Thoracic aorta (tissue), 2 donors: Measurements from ENCODE around the gene MNT. TPM values are rescaled to one million over a fixed set of nuclear protein-coding genes. Genes with fewer than 3 reads are reported as not detected.

Experiments used
- ATAC-seq: fragments of 150-250 bp; one replicate; pipeline ENCODE4 v1.8.0; 2017; ENCODE audit warnings: low read depth; ENCODE audit not compliant: insufficient number of reproducible peaks, low FRiP score
- DNase-seq: peaks from one replicate; pipeline ENCODE4 v3.0.0-alpha.2; 2020; ENCODE audit warnings: low spot score
- H3K27ac ChIP-seq, 2 donors: fragments of 200-600 bp; sonication (generic); 1 replicate in 1 of 2; 2 replicates in 1 of 2; pipeline ENCODE4 v1.5.1; 2016; ENCODE audit warnings: mild to moderate bottlenecking in 2 of 2, moderate library complexity in 2 of 2
- H3K27me3 ChIP-seq: fragments of 200-600 bp; sonication (generic); replicated peaks from 2 replicates; pipeline ENCODE4 v1.6.0; 2016; ENCODE audit warnings: mild to moderate bottlenecking; ENCODE audit not compliant: insufficient read depth
- H3K36me3 ChIP-seq: fragments of 200-600 bp; sonication (generic); one replicate; pipeline ENCODE4 v1.5.1; 2016
- H3K4me1 ChIP-seq, 2 donors: fragments of 200-600 bp; sonication (generic); 1 replicate in 1 of 2; 2 replicates in 1 of 2; pipeline versions ENCODE4 v1.5.1 to v1.6.0; 2016; ENCODE audit warnings: low read depth in 2 of 2, mild to moderate bottlenecking in 1 of 2; ENCODE audit not compliant: control insufficient read depth in 1 of 2
- H3K4me3 ChIP-seq: fragments of 200-600 bp; sonication (generic); 2 replicates; pipeline ENCODE4 v1.5.1; 2016; ENCODE audit warnings: mild to moderate bottlenecking
- H3K9me3 ChIP-seq: fragments of 200-600 bp; sonication (generic); 2 replicates; pipeline ENCODE4 v1.5.1; 2016
- CTCF ChIP-seq: fragments of 200-600 bp; sonication (generic); IDR thresholded peaks from one replicate; pipeline ENCODE4 v1.5.1; 2019; ENCODE audit warnings: antibody characterized with exemption
- total RNA-seq, 2 donors: library from RNA; depleted of rRNA; stranded (reverse); fragments of >200 nt; gene quantifications; one replicate each; pipeline versions ENCODE4 v1.1.0 to v1.2.3, GENCODE V29; 2016

The MNT gene
- total RNA-seq, 2 donors from 2014 or later: 17.9 to 27.1 TPM

GRCh38 chr17:2391597-2392251 lies 9.1 kb downstream of the MNT start:
- TF ChIP-seq CTCF: no peak
- Histone ChIP-seq H3K36me3 (peaks cover 12% of the 10 kb centered on the region), H3K9me3 (no peaks in the 10 kb centered on the region), H3K27me3 (no peaks in the 10 kb centered on the region), H3K4me1 (peaks cover 38 to 57% of the 10 kb centered on the region in 2 donors), H3K4me3 (peak overlapping the region; percentile 92), H3K27ac (peak overlapping the region; percentile 59 to 99)
- DNase-seq: no peak
- ATAC-seq: no peak

- Histone ChIP-seq H3K4me1 (peaks cover 27 to 43% of the 10 kb centered on the region in 2 donors), H3K9me3 (no peaks in the 10 kb centered on the region), H3K36me3 (peaks cover 23% of the 10 kb centered on the region), H3K27ac (no peak overlapping the region), H3K4me3 (no peak overlapping the region), H3K27me3 (no peaks in the 10 kb centered on the region)
- ATAC-seq (no peak), DNase-seq (no peak)
- no peak for TF ChIP-seq CTCF
Observed at GRCh38 chr17:2390199-2390836, 10.5 kb downstream of the MNT start.

GRCh38 chr17:2388683-2389055 lies 12.2 kb downstream of the MNT start:
- H3K4me1 ChIP-seq: peaks cover 15 to 29% of the 10 kb centered on the region in 2 donors
- TF ChIP-seq CTCF: no peak

GRCh38 chr17:2388020-2388682 lies 12.7 kb downstream of the MNT start:
- ATAC-seq: no peak
- Histone ChIP-seq H3K4me3 (no peak overlapping the region), H3K9me3 (no peaks in the 10 kb centered on the region), H3K36me3 (peaks cover 24% of the 10 kb centered on the region), H3K4me1 (peaks cover 15 to 29% of the 10 kb centered on the region in 2 donors), H3K27me3 (no peaks in the 10 kb centered on the region), H3K27ac (no peak overlapping the region)
- DNase-seq: no peak
- no peak for TF ChIP-seq CTCF

More at GRCh38 chr17:2388683-2389055, 12.2 kb downstream of the MNT start:
- no peak overlapping the region for H3K4me3 ChIP-seq
- H3K9me3 ChIP-seq: no peaks in the 10 kb centered on the region
- no peaks in the 10 kb centered on the region for H3K27me3 ChIP-seq
- no peak for DNase-seq
- peaks cover 24% of the 10 kb centered on the region for H3K36me3 ChIP-seq
- no peak for ATAC-seq
- H3K27ac ChIP-seq: no peak overlapping the region
